Thymus (tissue), 11 donors: Measurements from ENCODE around the gene MRPL40. TPM values are rescaled to one million over a fixed set of nuclear protein-coding genes. Genes with fewer than 3 reads are reported as not detected.
"Not testable (repeated sequence)": the region's sequence is repeated elsewhere in the genome, so short reads cannot be mapped to it uniquely, and the experiment has no call there.

Experiments used
- DNase-seq, 9 donors: peaks; one replicate each; pipeline ENCODE4 v3.0.0-alpha.2; 2013; ENCODE audit warnings: low spot score in 9 of 9, low read depth in 6 of 9, missing footprints in 1 of 9
- H3K27ac ChIP-seq, 2 donors: one replicate each; pipeline ENCODE4 v1.5.1; 2013; ENCODE audit warnings: control low read depth in 1 of 2, low read depth in 1 of 2, low read length in 1 of 2, mild to moderate bottlenecking in 1 of 2, moderate library complexity in 1 of 2
- H3K27me3 ChIP-seq, 2 donors: one replicate each; pipeline ENCODE4 v1.5.1; 2013; ENCODE audit warnings: low read length in 1 of 2; ENCODE audit not compliant: control insufficient read depth in 2 of 2, insufficient read depth in 1 of 2
- H3K36me3 ChIP-seq, 2 donors: one replicate each; pipeline ENCODE4 v1.5.1; 2013; ENCODE audit warnings: low read length in 1 of 2, mild to moderate bottlenecking in 1 of 2, moderate library complexity in 1 of 2; ENCODE audit not compliant: control insufficient read depth in 2 of 2, insufficient read depth in 2 of 2
- H3K4me1 ChIP-seq, 2 donors: one replicate each; pipeline ENCODE4 v1.5.1; 2013; ENCODE audit warnings: low read length in 2 of 2; ENCODE audit not compliant: control insufficient read depth in 2 of 2, insufficient read depth in 2 of 2
- H3K4me3 ChIP-seq, 2 donors: one replicate each; pipeline ENCODE4 v1.5.1; 2013; ENCODE audit warnings: low read length in 2 of 2, control low read depth in 1 of 2, mild to moderate bottlenecking in 1 of 2
- H3K9me3 ChIP-seq, 2 donors: one replicate each; pipeline ENCODE4 v1.5.1; 2013; ENCODE audit warnings: low read length in 1 of 2, mild to moderate bottlenecking in 1 of 2; ENCODE audit not compliant: control insufficient read depth in 2 of 2, insufficient read depth in 1 of 2
- WGBS: extraction: QIAGEN DNeasy Blood & Tissue Kit; methylation state at CpG from one replicate; pipeline ENCODE4 v1.1.7; 2013; 5-methylcytosine and 5-hydroxymethylcytosine counted together
- polyA plus RNA-seq: library from polyadenylated mRNA; stranded (reverse); fragments of 200-250 nt; gene quantifications from one replicate; pipeline ENCODE4 v1.2.3, GENCODE V29; 2013
- total RNA-seq: library from RNA; stranded (reverse); fragments of 120-200 nt; gene quantifications from one replicate; pipeline ENCODE4 v1.2.4, GENCODE V29; 2013
- donor health status: healthy.

Gene MRPL40
- total and polyA plus RNA-seq, 2 donors = 36.5 to 50.6 TPM

- Histone ChIP-seq H3K9me3 (no peaks in the 10 kb centered on the region), H3K4me1 (peaks cover 20 to 44% of the 10 kb centered on the region in 2 donors), H3K27ac (peak overlapping the region; percentile 91 to 96), H3K36me3 (peaks cover 6 to 20% of the 10 kb centered on the region in 2 donors), H3K27me3 (no peaks in the 10 kb centered on the region), H3K4me3 (peak overlapping the region; percentile 91 to 93)
- DNase-seq = peak in 7 of 9 donors; percentile 58 to 84 (median 76)
- WGBS = 3% methylated on average over 12 of the region's 12 CpGs
These were observed 2.1 kb upstream of the MRPL40 start for GRCh38 chr22:19429950-19430889.

- Histone ChIP-seq H3K27ac (peak overlapping the region; percentile 91 to 96), H3K4me3 (peak overlapping the region; percentile 91 to 93), H3K9me3 (no peaks in the 10 kb centered on the region), H3K36me3 (peaks cover 8 to 26% of the 10 kb centered on the region in 2 donors), H3K4me1 (peaks cover 20 to 41% of the 10 kb centered on the region in 2 donors), H3K27me3 (no peaks in the 10 kb centered on the region)
- DNase-seq = peak in 1 of 9 donors; percentile 26
- under 1% methylated on average over 53 of the region's 53 CpGs for WGBS
These were observed 1.3 kb upstream of the MRPL40 start for GRCh38 chr22:19430890-19431541.

GRCh38 chr22:19431649-19432132 lies 654 bp upstream of the MRPL40 start, which contains the start of gene HIRA:
HIRA (minus strand) TSS chr22:19431733; CDS start chr22:19431476, 257 bp downstream.
- Histone ChIP-seq H3K36me3 (peaks cover 9 to 23% of the 10 kb centered on the region in 2 donors), H3K27me3 (no peaks in the 10 kb centered on the region), H3K9me3 (no peaks in the 10 kb centered on the region), H3K4me1 (peaks cover 20 to 38% of the 10 kb centered on the region in 2 donors), H3K27ac (peak within 1 kb of the TSS; percentile 95 to 96), H3K4me3 (peak within 1 kb of the TSS; percentile 91 to 93)
- under 1% methylated on average over 66 of the region's 66 CpGs for whole genome bisulfite sequencing
- DNase-seq = peak in 8 of 9 donors; percentile 53 to 92 (median 77)

- H3K9me3 ChIP-seq = no peaks in the 10 kb centered on the region
- no peak overlapping the region for H3K4me3 ChIP-seq
- no peak overlapping the region for H3K27ac ChIP-seq
- H3K4me1 ChIP-seq = peaks cover 9 to 18% of the 10 kb centered on the region in 2 donors
- DNase-seq = no peak
- H3K27me3 ChIP-seq = no peaks in the 10 kb centered on the region
- peaks cover 15 to 20% of the 10 kb centered on the region in 2 donors for H3K36me3 ChIP-seq
- 98% methylated on average over 7 of the region's 7 CpGs for WGBS
These were observed 2.1 kb downstream of the MRPL40 start for GRCh38 chr22:19434401-19434800.

- H3K27me3 ChIP-seq = no peaks in the 10 kb centered on the region
- no peaks in the 10 kb centered on the region for H3K9me3 ChIP-seq
- 91% methylated on average over 2 of the region's 2 CpGs for WGBS
- DNase-seq = no peak
- H3K27ac ChIP-seq = no peak overlapping the region
- H3K4me1 ChIP-seq = peaks cover 5 to 15% of the 10 kb centered on the region in 2 donors
- peaks cover 20% of the 10 kb centered on the region in 2 donors for H3K36me3 ChIP-seq
- H3K4me3 ChIP-seq = no peak overlapping the region
These were observed 2.7 kb downstream of the MRPL40 start for GRCh38 chr22:19434829-19435580.

GRCh38 chr22:19436444-19437161 lies 4.3 kb downstream of the MRPL40 start:
- not testable (repeated sequence) for H3K9me3 ChIP-seq, H3K27ac ChIP-seq, H3K4me3 ChIP-seq, H3K4me1 ChIP-seq, H3K27me3 ChIP-seq, DNase-seq
- H3K36me3 ChIP-seq = peaks cover 20 to 30% of the 10 kb centered on the region in 2 donors
- WGBS = 98% methylated on average over 9 of the region's 9 CpGs

- Histone ChIP-seq H3K9me3 (no peaks in the 10 kb centered on the region), H3K4me1 (peaks cover 0 to under 1% of the 10 kb centered on the region in 2 donors), H3K36me3 (peaks cover 23 to 35% of the 10 kb centered on the region in 2 donors), H3K27me3 (no peaks in the 10 kb centered on the region), H3K27ac (no peak overlapping the region), H3K4me3 (no peak overlapping the region)
- no peak for DNase-seq
- 92% methylated on average over 7 of the region's 7 CpGs for WGBS
These were observed 6.0 kb downstream of the MRPL40 start for GRCh38 chr22:19438298-19438697.
